Activated gamma-delta T cell (primary cell): ENCODE measurements around the gene AURKB.

Experiments used
- DNase-seq: peaks from one replicate; lab custom pipeline; 2025; lab: John Stamatoyannopoulos, UW

The AURKB gene

DNA sequence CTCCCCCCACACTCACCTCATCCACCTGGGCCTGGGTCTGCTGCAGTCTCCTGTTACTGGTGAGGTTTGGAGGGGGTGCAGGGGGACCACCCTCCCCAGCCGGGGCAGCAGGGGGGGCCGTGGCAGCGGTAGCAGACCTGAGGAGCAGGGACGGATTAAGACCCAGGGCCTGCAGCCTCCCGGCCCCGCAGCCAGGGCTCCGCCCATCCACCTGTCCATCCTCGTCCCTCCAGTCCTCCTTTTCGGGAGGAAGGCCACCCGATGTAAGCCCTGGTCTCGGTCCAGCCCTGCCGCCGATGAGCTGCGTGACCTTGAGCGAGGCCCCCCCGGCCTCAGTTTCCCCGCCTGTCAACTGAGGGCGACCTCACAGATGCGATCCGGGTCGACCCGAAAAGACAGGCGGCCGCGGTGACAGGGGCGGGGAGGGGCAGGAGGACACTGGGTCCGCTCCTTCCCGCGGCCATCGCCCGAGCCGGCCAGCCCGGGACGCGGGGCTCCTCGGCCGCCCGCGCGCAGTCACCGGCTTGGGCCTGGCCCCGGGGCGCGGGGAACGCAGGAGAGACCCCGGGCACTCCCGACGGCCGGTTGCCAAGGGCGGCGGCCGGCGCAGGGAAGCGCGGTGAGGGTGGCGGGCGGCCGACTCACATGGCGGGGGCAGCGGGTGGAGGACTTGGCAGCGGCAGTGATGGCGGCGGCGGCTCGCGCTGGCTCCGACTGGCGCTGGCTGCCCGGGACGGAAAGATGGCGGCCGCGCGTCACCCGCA, 48.0 kb downstream of the AURKB start, which contains the start of gene VAMP2:
TSS of gene VAMP2 (minus strand) at position 716 of the 764 bp plus-strand sequence. CDS start at position 647, 69 bp downstream.
- DNase-seq = peak; percentile 83

DNA sequence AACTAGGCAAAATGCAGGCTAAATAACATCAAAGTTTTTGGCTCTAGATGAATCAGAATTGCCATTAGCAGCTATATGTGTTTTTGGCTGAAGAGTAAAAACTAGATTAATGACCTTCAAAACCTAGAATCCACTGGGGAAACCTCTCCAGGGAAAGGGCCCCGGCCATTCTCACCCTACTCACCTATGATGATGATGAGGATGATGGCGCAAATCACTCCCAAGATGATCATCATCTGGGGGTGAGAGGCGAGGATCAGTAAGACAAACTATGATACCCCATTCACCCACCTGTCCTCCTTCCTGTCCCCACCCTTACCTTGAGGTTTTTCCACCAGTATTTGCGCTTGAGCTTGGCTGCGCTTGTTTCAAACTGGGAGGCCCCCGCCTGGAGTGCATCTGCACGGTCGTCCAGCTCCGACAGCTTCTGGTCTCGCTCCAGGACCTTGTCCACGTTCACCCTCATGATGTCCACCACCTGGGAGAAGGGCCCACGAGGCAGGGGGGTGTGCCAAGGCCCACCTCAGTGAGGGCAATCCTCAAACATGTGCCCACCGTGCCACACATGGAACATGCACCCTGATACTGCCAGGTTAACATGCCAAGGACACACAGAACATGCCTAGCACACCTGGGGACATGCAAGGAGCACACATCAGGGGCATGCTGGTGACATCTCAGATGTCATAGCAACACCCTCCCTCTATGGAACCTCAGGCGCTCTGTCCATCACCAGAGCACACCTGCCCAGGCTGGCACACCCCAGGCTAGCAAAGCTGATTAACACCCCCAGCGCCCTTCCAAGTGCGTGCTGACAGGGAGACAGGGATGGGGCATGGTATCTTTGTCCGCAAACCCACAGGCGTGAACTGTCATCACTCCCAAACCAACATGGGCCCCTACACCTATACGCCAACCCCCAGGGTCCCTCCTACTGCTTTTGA, 48.8 kb downstream of the AURKB start:
- DNase-seq = no peak

DNA sequence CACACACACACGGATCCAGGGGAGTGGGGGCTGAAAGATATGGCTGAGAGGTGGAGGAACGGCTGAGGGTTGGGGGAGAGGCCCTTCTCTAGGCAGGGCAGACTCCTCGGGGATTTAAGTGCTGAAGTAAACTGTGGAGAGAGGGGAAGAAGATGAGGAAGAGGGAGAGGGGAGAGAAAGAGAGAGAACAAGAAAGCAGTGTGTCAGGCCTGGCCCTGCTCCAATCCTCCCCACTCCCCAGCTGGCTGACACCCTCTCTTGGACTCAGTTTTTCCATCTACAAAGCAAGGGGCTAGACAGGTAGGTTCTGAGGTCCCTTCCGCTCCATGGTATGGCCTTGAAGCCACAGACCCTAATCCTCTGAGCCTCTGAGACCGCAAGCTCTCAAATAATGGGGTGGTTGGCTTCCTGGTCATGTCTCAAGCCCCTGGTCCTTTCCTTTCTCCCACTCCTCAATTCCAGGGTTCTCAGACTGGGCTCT, 49.6 kb downstream of the AURKB start:
- no peak for DNase-seq

DNA sequence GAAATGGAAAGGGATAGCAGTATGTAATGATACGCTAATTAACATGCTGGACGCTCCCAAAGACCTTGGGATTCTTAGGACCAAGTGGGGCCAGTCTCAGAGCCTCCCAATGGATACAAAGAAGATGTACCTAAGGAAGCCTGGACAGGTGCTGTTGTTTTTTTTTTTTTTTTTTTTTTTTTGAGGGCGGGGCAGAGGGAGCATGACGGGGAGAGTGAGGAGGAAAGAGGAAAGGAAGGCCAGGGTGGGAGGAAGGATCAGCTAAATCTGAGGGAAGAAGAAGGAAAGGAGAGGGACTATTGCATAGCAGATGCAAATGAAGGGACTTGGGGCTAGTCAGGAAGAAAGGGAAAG, 50.2 kb downstream of the AURKB start:
- DNase-seq = no peak

DNA sequence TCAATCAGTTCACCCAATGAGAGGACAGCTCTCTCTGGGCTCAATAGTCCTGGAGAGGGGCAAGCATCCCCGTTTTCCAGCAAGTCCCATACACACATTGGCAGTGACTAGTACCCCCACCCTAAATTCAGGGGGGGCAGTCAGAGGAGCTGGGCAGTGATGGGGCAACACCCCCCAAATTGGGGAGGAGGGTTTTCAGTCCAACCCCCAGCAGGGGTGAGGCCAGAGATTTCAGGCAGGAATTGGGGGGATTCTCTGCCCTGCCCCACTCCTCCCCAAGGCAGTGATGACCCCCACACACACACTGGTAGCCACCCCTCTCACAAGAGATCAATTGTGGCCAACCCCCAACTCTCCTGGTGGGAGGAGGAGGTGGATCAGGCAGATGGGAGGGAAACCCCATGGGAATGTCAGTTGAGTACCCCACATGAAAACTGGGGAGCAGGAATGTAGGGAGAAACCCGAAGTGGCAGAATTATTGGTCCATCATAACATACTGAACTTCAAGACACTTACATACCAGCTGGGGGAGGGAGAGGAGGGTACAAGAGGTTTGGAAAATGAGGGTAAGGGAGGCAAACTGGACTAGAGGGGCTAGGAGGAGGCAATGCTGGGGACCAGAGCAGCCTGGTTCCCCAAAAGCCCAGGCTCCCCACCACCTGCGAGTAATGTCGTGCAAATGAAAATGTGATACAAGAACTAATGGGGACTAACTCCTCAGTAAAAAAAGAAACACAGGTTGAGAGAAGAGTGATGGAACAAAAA, 50.7 kb downstream of the AURKB start:
- DNase-seq = no peak

DNA sequence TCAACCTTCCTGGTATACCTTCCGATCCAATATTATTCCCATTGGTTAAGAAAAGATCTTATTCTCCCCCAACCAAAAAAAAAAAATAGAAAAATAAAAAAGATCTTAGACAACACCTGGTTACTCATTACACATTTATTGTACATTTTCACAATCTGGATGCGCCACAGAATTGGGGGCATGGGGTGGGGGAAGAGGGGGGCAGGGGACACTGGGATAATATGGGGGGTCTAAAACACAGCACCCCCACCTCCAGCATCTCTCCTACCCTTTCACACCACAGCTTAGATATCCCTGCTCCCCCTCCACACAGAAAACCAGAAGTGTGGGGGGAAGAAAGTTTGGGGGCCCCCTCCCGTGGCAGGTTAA, 51.4 kb downstream of the AURKB start:
- no peak for DNase-seq

DNA sequence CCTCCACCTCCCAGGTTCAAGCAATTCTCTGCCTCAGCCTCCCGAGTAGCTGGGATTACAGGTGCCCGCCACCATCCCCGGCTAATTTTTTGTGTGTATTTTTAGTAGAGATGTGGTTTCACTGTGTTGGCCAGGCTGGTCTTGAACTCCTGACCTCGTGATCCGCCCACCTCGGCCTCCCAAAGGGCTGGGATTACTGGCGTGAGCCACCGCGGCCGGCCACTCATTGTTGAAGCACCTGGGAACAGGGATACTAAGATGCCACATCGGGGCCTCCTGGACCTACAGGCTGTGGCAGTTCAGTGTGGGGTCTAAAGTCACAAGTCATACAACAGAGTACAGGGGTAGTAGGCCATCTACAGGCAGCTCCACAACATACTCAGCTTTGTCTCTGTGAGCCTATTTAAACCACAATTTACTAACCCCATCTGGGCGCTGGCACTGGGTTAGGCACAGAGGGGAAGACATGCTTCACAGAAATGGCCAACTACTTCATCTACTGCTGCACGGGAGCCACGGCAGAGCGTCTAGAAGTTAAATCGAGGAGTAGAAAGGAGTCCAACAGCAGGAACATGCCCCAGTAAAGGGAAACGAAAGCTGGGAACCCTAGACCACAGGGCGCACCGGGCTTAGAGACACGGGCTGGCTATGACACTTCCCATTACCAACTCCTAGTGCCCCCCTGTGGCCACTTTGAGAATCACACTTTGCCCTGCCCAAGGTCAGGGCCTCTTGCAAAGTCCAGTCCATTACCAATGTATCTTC, 51.9 kb downstream of the AURKB start:
- DNase-seq = no peak

DNA sequence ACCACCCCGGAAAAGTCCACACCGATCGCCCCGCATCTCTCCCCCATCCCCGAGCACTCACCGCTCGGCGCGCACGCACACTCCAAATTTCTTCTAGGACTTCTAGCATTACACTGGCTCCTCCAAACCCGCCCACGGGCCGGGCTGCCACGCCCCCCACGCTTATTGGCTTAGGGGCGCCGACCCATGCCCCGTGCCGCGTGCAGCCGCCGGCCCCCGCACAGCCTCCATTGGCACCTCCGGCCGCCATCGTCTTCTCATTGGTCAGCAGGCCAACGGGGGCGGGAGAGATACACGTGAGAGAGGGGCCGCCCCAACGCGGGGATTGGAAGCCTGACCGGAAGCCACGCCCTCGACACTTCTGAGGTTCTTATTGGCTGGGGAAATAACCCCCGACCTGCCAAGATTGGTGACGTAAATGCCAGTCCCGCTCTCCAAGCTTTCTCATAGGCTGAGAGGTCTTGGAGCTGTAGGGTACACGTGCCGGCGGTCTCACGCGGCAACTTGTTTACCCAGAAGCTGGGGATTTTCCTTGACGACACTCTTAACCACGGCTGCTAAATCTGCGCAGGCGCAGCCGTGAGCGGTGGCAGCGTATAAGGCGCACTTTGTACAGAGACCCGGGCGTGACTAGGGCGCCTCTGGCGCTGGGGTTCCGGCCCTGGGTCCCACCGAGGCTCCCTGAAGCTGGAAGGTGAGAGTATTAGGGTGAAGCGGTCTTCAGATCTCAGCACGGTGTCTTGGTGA, 54.0 kb downstream of the AURKB start:
- DNase-seq = peak; percentile 99

DNA sequence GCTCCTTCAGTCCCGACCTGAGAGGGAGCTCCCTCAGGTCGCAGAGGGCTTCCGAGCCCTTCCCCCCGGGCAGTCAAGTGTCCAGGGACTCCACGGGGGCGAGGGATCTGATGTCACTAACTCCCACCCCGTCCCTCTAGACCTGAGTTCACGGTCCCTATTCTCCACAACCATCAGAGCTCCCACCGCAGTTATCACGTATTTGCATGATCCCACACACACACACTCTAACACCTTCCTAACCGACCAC, 54.5 kb downstream of the AURKB start:
- DNase-seq = no peak

DNA sequence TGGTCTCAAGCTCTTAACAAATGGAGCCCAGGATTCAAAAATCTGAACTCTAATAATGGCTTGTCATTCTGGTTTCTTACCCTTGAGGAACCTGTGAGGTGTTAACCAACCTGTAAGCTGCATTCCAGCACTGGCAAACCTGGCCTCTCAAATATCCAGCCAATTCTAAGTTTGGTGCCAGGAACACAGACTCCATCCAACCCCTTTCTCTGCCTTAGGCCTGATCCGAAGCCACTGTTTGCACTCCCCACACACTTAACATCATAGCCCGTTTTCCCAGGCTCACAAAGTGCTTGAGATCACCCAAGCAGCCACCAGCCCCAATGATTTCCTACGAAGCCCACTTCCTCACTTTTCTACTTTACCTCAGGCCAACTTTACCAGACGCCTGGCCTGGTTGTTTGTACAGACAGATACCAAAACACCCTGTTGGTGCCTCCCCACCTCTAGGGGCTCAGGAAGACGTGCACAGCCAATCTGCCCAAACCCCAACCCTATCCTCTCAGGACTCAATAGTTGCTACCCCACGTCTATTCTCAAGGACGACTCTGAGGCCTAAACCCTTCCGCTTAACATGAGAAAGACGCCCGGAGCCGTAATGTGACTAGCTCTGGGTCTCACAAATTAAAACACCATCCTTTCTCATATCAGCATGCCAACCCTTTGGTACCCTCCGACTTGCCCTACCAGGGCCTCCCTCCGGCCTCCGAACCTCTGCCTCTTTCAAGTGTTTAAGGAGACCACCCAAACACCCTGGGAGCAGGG, 55.0 kb downstream of the AURKB start:
- DNase-seq = no peak
